KG1 (cell line): ENCODE results near the gene OR5B17.
"Not testable (repeated sequence)": the region's sequence is repeated elsewhere in the genome, so short reads cannot be mapped to it uniquely, and the experiment has no call there.

Experiments
- DNase-seq: peaks from one replicate; lab custom pipeline; 2025; lab: John Stamatoyannopoulos, UW

The OR5B17 gene

GRCh38 chr11:58358969-58359368, at the start of gene OR5B17:
OR5B17 (minus strand) TSS chr11:58359069; CDS start chr11:58359069, 0 bp downstream.
- no peak for DNase-seq

DNA sequence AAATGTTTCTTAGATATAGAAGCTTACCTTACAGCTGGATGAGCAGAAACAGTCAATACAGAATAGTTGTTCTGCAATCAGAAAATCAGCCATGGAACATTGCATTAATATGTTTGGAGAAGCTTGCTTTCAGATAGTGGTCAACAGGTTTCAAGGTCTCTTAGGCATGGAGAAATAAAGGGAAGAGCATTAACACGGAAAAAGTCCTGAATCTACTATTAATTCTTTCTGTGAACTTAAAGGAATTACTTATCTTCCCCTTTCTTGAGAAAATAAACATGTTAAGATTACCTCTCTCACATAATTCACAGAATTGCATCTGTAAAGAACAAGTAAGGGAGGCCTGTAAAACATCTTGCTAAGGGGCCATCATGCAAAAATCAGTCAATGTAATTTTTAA, 47.9 kb upstream of the OR5B17 start, which contains the start of gene OR5B3:
Gene OR5B3, minus strand, starts transcription at position 101 of the 400 bp plus-strand sequence. CDS start 3,465 bp downstream, outside the sequence.
- no peak for DNase-seq

- not testable (repeated sequence) for DNase-seq
Observed at GRCh38 chr11:58399622-58400021, 40.8 kb upstream of the OR5B17 start.

DNA sequence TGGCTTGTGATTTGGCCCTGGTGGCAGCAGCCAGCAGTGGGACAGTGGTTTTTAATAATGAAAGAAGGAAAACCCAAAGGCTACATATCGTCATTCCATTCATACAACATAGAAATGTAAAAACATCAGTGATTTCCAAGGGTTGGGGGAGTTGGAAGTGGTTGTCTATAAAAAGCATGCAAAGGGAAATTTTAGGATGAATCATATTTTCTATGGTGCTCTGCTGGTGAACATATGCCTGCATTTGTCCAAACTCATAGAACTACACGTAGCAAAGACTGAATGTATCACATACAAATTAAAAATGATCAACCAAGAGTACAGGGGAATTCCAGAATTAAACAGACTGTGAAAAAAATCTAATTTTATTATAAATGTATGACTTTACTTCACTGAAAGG, 36.7 kb upstream of the OR5B17 start:
- DNase-seq, result no peak

DNA sequence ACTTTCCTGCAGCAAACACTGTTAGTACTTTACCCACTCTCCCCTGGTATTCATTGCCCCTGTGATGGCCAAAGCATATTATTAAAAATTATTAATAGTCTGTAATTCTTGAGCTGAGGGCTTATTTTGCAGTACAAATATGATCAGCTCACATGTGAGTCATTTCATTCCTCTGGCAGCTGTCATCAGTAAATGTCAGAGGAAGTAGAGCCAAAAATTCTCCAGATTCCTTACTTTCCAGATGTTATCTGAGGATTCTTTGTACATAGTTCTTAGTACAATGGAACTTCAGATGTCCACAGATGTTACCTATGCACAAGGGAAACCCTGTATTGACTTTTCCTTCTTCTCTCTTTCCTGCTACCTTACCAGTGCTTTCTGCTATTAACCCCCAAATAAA, 35.3 kb upstream of the OR5B17 start:
- no peak for DNase-seq

DNA sequence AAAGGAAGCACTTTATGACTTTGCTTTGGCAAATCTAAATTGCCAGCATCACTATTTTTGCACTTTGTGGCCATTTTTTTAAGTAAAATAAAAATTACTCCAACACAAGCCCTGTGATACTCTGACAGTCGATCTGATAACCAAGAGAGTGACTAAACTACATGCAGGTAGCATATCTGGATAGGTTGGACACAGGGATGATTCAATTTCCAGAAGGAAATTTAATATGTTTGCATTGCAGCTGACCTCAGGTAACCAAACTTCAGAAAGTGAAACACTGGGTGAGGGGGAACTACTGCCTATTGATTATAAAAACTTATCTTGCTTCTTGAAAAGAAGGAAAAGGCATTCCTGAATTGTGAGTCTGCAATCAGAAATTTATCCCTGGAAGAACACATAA, 33.9 kb upstream of the OR5B17 start:
- no peak for DNase-seq

- DNase-seq, result no peak
Observed at GRCh38 chr11:58391879-58392278, 33.0 kb upstream of the OR5B17 start.

GRCh38 chr11:58390551-58391063, 31.7 kb upstream of the OR5B17 start:
- DNase-seq, result no peak

DNA sequence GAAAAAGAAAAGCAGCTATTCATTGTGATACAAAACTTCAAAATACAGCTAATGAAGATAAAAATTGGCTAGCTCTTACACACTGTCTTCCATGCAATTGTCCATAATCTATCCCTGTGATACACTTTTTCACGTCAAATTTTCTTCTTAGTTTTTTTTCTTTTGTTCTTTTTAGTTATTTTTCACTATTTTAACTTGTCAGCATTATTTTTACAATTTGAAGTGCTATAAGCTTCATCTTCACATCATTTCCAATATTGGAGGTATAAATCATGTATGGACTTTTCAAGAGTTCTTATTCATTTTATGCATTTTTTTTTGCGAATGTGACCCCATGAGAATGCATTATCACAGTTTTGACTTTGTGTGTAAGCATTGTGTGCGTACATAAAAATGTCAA, 4.1 kb downstream of the OR5B17 start:
- DNase-seq, result no peak

GRCh38 chr11:58345204-58345603, 13.7 kb downstream of the OR5B17 start:
- DNase-seq, result no peak

DNA sequence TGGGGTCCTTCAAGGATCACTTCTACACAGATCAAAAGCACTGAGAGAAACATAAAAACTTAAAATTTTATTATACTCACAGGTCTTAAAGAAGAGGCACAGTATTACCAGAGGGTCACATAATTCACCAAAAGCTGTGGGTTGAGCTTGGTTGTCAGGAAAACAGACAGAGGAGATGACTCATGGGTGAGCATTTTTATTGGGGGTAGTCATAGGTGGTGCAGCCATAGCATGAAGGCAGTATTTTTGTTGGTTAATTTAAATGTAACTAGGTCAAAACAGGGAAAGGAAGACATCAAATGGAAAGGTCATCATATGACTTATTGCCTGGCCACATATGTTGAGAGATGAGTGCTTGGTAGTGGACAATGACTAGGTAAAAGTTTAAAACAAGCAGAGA, 24.2 kb downstream of the OR5B17 start:
- no peak for DNase-seq

GRCh38 chr11:58330861-58331260, 28.0 kb downstream of the OR5B17 start:
- DNase-seq, result no peak

GRCh38 chr11:58318532-58318931, 40.3 kb downstream of the OR5B17 start:
- no peak for DNase-seq

DNA sequence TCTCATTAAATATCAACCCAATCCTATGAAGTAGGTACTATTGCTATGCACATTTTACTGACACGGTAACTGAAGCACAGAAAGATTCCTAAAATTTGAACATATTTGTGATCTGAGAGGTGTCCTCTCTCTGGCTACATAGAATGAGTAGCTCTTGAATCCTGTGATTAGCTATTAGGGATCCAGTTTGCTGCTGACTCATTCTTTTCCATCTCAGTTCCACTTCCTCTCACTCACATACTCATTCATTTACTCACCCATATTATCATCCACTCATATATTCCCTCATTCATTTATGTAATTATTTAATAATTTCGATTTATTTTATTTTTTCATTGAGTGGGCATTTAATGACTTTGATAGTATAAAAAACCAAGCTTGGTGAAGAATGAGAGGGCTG, 42.7 kb downstream of the OR5B17 start:
- no peak for DNase-seq
